Prostate gland (tissue), 2 donors: ENCODE results near the gene CAPRIN2. TPM values are rescaled to one million over a fixed set of nuclear protein-coding genes. Genes with fewer than 3 reads are reported as not detected.

ENCODE experiments used
- DNase-seq: peaks from one replicate; pipeline ENCODE4 v3.0.0-alpha.2; 2019; ENCODE audit warnings: low spot score
- H3K27ac ChIP-seq, 2 donors: fragments of 200-600 bp; sonication (generic); 2 replicates each; pipeline ENCODE4 v1.5.1; 2017 to 2019
- H3K27me3 ChIP-seq: fragments of 200-600 bp; sonication (generic); replicated peaks from 2 replicates; pipeline ENCODE4 v1.5.1; 2019; ENCODE audit not compliant: insufficient read depth
- H3K36me3 ChIP-seq, 2 donors: fragments of 200-600 bp; sonication (generic); 1 replicate in 1 of 2; 2 replicates in 1 of 2; pipeline versions ENCODE4 v1.5.1 to v1.8.1; 2017 to 2019
- H3K4me1 ChIP-seq: fragments of 200-600 bp; sonication (generic); replicated peaks from 2 replicates; pipeline ENCODE4 v1.5.1; 2019
- H3K4me3 ChIP-seq, 2 donors: fragments of 200-600 bp; sonication (generic); 2 replicates each; pipeline ENCODE4 v1.5.1; 2017 to 2019
- H3K9me3 ChIP-seq: fragments of 200-600 bp; sonication (generic); 2 replicates; pipeline ENCODE4 v1.5.1; 2017
- POLR2A ChIP-seq: fragments of 450-650 bp; IDR thresholded peaks from one replicate; pipeline ENCODE4 v1.6.1; 2016; ENCODE audit warnings: antibody characterized with exemption, mild to moderate bottlenecking
- POLR2AphosphoS5 ChIP-seq: sonication (generic); formaldehyde crosslinking; IDR thresholded peaks from one replicate; pipeline ENCODE4 v1.6.1; 2017; ENCODE audit warnings: antibody characterized with exemption
- WGBS: methylation state at CpG from one replicate; pipeline ENCODE4 v1.1.5; 2018; 5-methylcytosine and 5-hydroxymethylcytosine counted together
- intact Hi-C: fragments of 100-400 bp; cut with DNase I; formaldehyde crosslinking; loops from one replicate; pipeline ENCODE4 v1.14.2; 2022
- total RNA-seq, 2 donors: library from RNA; depleted of rRNA; stranded (reverse); fragments of >200 nt; gene quantifications; one replicate each; pipeline ENCODE4 v1.1.0, GENCODE V29; 2016
- TF ChIP-seq, protein P1 (sequence below), 4 experiments: fragments of 200-600 bp in 2 of 4; fragments of 450-650 bp in 2 of 4; sonication (generic) in 2 of 4; IDR thresholded peaks; 1 replicate in 3 of 4; 2 replicates in 1 of 4; pipeline ENCODE4 v1.5.1; 2016 to 2019; ENCODE audit warnings: antibody characterized with exemption in 4 of 4, mild to moderate bottlenecking in 2 of 4, moderate library complexity in 2 of 4

CAPRIN2 gene
- total RNA-seq, 2 donors from 2014 or later: 20.4 to 40.0 TPM

DNA sequence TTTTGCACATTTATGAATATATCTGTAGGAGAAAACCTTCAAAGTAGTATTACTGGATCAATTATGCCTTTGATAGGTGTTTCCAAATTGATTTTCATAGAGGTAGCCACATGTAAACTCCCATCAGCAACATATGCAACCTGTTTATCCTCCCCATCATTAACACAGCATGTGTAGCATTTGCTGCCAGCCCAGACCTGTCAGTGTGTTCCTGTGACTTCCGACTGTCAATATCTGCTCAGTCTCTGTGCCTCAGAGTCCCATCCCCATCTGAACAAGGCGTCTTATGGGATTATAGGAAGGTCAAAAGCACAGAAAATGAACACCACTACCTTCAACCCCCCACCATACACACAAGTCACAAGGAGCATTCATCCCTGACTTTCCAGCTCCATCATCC lies 9.5 kb upstream of the CAPRIN2 start:
- Histone ChIP-seq H3K27me3 (no peaks in the 10 kb centered on the region), H3K27ac (no peak overlapping the region), H3K4me3 (no peak overlapping the region), H3K4me1 (no peaks in the 10 kb centered on the region), H3K9me3 (no peaks in the 10 kb centered on the region), H3K36me3 (no peaks in the 10 kb centered on the region)
- no peak for DNase-seq
- WGBS: 28% methylated on average over 2 of the region's 2 CpGs
- no peak for TF ChIP-seq POLR2AphosphoS5
- TF ChIP-seq, protein P1, sequence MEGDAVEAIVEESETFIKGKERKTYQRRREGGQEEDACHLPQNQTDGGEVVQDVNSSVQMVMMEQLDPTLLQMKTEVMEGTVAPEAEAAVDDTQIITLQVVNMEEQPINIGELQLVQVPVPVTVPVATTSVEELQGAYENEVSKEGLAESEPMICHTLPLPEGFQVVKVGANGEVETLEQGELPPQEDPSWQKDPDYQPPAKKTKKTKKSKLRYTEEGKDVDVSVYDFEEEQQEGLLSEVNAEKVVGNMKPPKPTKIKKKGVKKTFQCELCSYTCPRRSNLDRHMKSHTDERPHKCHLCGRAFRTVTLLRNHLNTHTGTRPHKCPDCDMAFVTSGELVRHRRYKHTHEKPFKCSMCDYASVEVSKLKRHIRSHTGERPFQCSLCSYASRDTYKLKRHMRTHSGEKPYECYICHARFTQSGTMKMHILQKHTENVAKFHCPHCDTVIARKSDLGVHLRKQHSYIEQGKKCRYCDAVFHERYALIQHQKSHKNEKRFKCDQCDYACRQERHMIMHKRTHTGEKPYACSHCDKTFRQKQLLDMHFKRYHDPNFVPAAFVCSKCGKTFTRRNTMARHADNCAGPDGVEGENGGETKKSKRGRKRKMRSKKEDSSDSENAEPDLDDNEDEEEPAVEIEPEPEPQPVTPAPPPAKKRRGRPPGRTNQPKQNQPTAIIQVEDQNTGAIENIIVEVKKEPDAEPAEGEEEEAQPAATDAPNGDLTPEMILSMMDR (IDR thresholded peaks at IDR 0.05): no peak
- intact Hi-C loops: no loop called here

DNA sequence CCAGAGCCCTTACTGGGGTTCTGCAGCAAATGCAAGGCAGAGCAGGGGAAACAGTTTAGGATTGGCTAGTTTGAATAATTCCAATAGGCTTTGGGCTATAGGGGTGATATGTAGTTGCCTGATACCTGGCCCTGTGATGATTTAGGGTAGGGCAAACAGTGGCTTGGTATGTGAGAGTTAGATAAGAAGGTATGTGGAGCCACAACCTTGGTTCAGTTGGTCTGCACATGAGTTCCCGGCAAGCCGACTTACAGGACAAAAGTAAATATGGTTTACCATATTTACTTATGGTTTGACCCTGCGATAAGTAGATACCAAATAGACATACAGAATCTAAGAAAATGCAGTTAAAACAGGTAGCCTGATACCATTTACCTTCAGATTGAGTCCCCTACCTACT lies 8.3 kb upstream of the CAPRIN2 start:
- Histone ChIP-seq H3K27ac (no peak overlapping the region), H3K4me1 (no peaks in the 10 kb centered on the region), H3K27me3 (no peaks in the 10 kb centered on the region), H3K4me3 (no peak overlapping the region), H3K36me3 (no peaks in the 10 kb centered on the region), H3K9me3 (no peaks in the 10 kb centered on the region)
- DNase-seq: no peak
- TF ChIP-seq POLR2AphosphoS5 (no peak), POLR2A (no peak)
- TF ChIP-seq, protein P1 (IDR thresholded peaks at IDR 0.05): no peak
- 80% methylated on average over 3 of the region's 3 CpGs for WGBS
- intact Hi-C loops: no loop called here

DNA sequence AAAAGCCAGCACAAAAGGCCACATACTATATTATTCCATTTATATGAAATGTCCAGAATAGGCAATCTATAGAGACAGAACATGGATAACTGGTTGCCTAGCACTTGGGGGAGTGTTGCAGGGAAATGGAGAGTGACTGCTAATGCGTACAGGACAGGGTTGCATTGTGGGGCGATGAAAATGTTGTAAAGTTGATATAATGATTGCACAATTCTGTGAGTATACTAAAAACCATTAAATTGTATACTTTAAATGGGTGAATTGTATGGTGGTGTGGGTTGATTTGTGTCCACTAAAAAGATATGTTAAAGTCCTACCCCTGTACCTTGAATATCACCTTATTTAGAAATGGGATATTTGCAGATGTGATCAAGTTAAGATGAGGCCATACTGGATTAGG lies 7.0 kb upstream of the CAPRIN2 start:
- no peaks in the 10 kb centered on the region for H3K4me1 ChIP-seq
- no peaks in the 10 kb centered on the region for H3K36me3 ChIP-seq
- H3K27me3 ChIP-seq: no peaks in the 10 kb centered on the region
- no peak for DNase-seq
- no peak overlapping the region for H3K4me3 ChIP-seq
- no peaks in the 10 kb centered on the region for H3K9me3 ChIP-seq
- TF ChIP-seq, protein P1 (IDR thresholded peaks at IDR 0.05): no peak
- no peak for TF ChIP-seq POLR2AphosphoS5
- TF ChIP-seq POLR2A: no peak
- no peak overlapping the region for H3K27ac ChIP-seq
- intact Hi-C loops: no loop called here
- 97% methylated on average over 2 of the region's 2 CpGs for WGBS

DNA sequence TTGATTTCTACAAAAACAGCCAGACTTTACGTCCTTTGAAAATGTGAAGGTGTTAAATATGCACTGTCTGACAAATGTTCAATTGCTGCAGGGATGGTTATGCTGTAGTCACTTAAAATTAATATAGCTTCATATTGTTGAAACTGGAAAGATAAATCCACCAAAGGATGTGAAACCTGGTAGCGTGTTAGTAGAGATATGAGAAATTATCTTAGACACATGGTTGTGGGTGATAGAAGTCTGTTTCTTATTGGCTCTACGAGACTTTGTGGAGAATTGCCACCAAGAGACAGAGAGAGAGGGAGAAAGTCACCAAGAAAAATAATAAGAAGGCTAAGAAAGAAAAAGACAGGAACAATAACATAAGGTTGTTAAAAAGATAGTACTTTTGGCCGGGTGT lies 2.6 kb upstream of the CAPRIN2 start:
- H3K27ac ChIP-seq: no peak overlapping the region
- no peaks in the 10 kb centered on the region for H3K27me3 ChIP-seq
- no peaks in the 10 kb centered on the region for H3K9me3 ChIP-seq
- intact Hi-C loops: loop anchor here (5.0 kb wide), 1 partner anchor 40 kb away; no protein-coding TSS in a partner anchor
- peaks cover 5% of the 10 kb centered on the region for H3K4me1 ChIP-seq
- no peak overlapping the region for H3K4me3 ChIP-seq
- no peak for DNase-seq
- H3K36me3 ChIP-seq: no peaks in the 10 kb centered on the region
- TF ChIP-seq, protein P1 (IDR thresholded peaks at IDR 0.05): no peak
- TF ChIP-seq POLR2AphosphoS5 (no peak), POLR2A (no peak)
- 84% methylated on average over 4 of the region's 4 CpGs for WGBS

DNA sequence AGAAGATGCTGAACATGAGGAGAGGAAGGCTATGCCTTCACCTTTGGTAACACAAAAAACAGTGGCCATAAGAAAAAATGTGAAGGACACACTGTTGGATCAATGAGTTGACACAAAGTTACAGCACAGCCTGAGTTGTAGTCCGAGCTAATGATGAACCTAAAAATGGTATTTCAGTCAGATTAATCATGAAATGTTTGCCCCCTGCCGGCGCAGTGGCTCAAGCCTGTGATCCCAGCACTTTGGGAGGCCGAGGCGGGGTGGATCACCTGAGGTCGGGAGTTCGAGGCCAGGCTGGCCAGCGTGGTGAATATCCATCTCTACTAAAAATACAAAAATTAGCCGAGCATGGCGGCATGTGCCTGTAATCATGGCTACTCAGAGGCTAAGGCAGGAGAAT lies 1.3 kb upstream of the CAPRIN2 start:
- Histone ChIP-seq H3K27me3 (no peaks in the 10 kb centered on the region), H3K4me3 (no peak overlapping the region), H3K9me3 (no peaks in the 10 kb centered on the region), H3K36me3 (no peaks in the 10 kb centered on the region), H3K4me1 (peaks cover 5% of the 10 kb centered on the region), H3K27ac (no peak overlapping the region)
- WGBS: 95% methylated on average over 10 of the region's 10 CpGs
- intact Hi-C loops: loop anchor here (5.0 kb wide), 1 partner anchor 41 kb away; no protein-coding TSS in a partner anchor
- DNase-seq: no peak
- no peak for TF ChIP-seq POLR2A
- TF ChIP-seq, protein P1 (IDR thresholded peaks at IDR 0.05): no peak
- TF ChIP-seq POLR2AphosphoS5: no peak
